ENCODE data around the gene HTT.

HTT gene

DNA sequence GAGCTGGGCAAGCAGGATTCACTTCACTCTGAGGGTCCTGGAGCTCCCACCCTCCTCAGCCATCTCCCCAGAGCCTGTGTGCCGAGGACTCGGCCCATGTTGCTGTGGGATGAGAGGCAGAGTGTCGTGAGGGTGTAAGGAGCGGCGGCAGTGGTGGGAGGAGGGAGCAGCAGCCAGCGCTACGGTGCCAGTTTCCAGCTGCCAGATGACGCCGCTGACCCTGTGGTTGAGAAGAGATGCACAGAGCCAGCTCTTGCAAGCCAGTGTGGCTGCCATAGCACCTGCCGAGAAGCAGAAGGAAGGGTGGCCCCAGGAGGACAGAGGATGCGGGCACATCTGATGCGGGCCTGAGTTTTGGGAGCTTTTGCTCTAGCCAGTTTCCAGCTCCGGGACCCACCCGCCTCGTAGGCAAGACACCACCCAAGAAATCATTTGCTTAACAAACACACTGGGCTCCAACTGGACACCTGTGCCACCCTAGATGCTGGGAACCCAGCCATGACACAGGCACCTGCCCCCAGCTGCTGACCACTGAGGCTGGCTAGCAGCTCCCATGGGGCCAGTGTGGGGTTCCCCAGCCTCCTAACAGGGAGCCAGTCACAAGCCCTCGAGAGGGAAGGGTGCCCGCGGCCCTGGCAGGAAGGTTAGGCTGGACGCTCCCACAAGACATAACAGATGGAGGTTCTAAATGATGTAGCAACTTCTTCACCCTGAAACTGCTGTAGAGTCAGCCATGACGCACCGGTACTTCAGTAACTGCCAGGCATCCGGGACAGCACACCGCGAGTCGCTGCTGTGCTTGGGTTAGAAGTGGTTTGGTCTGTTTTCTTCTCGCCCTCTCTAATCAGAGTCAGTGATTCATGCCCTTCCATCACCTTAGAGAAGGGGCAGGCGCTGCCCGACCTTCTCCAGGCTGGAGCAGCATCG, 183.3 kb downstream of the HTT start:
- no peak for DNase-seq (ENCODE audit: low read depth)
- H3K4me3 ChIP-seq (ENCODE audit: low read length) = no peak overlapping the region
- TF ChIP-seq, protein P1, sequence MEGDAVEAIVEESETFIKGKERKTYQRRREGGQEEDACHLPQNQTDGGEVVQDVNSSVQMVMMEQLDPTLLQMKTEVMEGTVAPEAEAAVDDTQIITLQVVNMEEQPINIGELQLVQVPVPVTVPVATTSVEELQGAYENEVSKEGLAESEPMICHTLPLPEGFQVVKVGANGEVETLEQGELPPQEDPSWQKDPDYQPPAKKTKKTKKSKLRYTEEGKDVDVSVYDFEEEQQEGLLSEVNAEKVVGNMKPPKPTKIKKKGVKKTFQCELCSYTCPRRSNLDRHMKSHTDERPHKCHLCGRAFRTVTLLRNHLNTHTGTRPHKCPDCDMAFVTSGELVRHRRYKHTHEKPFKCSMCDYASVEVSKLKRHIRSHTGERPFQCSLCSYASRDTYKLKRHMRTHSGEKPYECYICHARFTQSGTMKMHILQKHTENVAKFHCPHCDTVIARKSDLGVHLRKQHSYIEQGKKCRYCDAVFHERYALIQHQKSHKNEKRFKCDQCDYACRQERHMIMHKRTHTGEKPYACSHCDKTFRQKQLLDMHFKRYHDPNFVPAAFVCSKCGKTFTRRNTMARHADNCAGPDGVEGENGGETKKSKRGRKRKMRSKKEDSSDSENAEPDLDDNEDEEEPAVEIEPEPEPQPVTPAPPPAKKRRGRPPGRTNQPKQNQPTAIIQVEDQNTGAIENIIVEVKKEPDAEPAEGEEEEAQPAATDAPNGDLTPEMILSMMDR (conservative IDR thresholded peaks at IDR 0.05; ENCODE audit: low read depth, low read length) = no peak

DNA sequence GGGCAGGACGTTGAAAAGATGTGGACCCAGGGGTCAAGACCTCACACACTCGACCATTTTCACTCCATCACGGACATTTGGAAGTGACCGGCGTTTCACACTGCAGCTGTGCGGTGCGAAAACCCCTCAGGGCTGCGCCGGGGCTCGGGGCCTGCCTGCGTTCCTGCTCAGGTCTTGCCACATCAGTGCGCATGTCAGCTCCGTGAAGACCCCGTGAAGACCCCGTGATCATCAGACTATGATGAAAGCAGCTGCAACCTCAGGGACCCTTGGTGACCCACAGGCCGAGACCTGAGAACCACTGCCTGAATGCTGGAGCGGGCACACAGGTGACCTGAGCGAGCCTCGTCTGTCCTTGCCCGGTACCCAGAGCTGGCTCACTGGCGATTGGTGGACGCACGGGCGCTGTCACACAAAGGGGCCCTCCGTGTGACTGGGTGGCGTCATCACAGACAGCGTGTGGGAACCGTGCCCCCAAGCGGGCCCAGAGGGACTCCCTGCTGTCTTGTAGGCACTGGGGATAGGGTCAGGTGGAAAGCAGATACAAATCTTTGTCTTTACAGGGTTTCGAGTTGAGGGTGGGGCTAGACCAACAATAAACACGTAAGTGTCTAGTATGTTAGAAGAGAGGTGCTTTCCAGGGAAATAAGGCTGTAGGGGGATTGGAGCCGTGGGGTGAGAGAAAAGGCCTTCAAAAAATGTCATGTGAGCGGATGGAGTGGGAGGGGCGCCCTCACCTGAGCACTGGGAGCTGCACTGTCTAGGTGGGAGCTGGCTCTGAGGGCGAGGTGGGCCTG, 187.1 kb downstream of the HTT start:
- no peak for DNase-seq (ENCODE audit: low read depth)
- H3K4me3 ChIP-seq (ENCODE audit: low read length) = no peak overlapping the region
- TF ChIP-seq, protein P1 (conservative IDR thresholded peaks at IDR 0.05; ENCODE audit: low read depth, low read length) = no peak

GRCh38 chr4:3262208-3263052, 187.9 kb downstream of the HTT start:
- no peak overlapping the region for H3K4me3 ChIP-seq (ENCODE audit: low read length)
- TF ChIP-seq, protein P1 (conservative IDR thresholded peaks at IDR 0.05; ENCODE audit: low read depth, low read length) = no peak
- DNase-seq (ENCODE audit: low read depth) = no peak

- no peak for DNase-seq (ENCODE audit: low read depth)
- no peak overlapping the region for H3K4me3 ChIP-seq (ENCODE audit: low read length)
- TF ChIP-seq, protein P1 (conservative IDR thresholded peaks at IDR 0.05; ENCODE audit: low read depth, low read length) = no peak
These were observed 188.8 kb downstream of the HTT start for GRCh38 chr4:3263053-3263875.

- no peak for DNase-seq (ENCODE audit: low read depth)
- TF ChIP-seq, protein P1 (conservative IDR thresholded peaks at IDR 0.05; ENCODE audit: low read depth, low read length) = no peak
- no peak overlapping the region for H3K4me3 ChIP-seq (ENCODE audit: low read length)
These were observed 189.4 kb downstream of the HTT start for GRCh38 chr4:3263876-3264193.

GRCh38 chr4:3266076-3266475, 191.6 kb downstream of the HTT start:
- no peak overlapping the region for H3K4me3 ChIP-seq (ENCODE audit: low read length)
- TF ChIP-seq, protein P1 (conservative IDR thresholded peaks at IDR 0.05; ENCODE audit: low read depth, low read length) = no peak
- no peak for DNase-seq (ENCODE audit: low read depth)
